GM12873 (cell line): ENCODE measurements around the gene PIGBOS1.

ENCODE experiments used
- CTCF ChIP-seq: IDR thresholded peaks from 2 replicates; pipeline ENCODE4 v1.5.1; 2012; ENCODE audit warnings: low read depth, mild to moderate bottlenecking, moderate library complexity, low read length, control low read depth; ENCODE audit not compliant: insufficient read depth; ENCODE audit errors: missing control alignments

PIGBOS1 gene

DNA sequence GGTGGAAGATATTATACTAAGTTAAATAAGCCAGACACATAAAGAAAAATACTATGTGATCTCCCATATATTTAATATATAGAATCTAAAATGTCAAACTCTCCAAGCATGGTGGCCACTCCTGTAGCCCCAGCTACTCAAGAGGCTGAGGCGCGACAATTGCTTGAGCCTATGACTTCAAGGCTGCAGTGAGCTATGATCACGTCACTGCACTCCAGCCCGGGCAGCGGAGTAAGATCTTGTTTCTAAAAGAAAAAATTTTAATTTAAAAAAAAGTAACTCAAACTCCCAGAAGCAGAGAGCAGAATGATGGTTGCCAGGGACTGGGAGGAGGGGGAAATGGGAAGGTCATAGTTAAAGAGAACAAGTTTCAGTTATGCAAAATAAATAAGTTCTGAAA is 42.6 kb downstream of the PIGBOS1 start:
- no peak for TF ChIP-seq CTCF

DNA sequence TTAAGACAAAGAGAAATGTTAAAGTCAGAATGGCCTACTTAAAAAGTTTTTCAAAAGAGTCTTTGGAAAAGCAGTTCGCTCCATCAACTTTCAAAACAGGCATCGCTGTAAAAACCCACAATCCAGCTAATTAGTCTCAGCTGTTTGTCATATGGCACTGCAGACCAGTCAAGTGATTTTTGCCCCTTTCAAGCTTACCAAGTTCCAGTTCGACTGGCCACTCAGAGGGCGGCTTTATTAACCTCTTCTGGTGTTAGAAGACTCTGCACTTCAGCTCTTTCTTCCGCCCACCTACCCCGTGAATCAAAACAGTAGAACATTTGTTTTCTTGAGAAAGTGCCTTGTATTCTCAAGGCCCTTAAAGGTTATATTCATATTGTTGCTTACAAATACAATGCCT is 48.6 kb downstream of the PIGBOS1 start:
- TF ChIP-seq CTCF, result no peak

DNA sequence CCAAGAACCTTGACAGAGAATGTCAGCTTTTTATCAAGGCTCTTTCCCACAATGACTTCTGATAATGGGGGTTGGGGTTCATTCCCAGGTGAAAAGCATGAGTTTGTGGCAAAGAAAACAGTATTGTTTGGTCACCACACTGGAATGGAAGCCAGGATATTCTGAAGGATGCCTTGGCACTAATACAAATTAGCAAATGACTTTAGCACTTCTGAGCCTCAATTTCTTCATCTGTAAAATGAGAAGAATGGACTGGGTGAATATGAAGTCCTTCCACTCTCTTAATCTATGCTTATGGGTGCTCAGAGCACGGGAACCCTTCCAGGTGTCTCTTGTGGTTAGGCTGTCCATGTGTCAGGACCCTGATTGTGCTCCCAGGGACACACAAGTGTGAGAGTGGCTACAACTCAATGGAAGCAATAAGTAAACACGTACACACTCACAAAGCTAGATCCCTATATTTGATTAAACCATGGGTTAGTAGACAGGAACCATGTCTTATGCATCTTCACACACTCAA is 50.7 kb downstream of the PIGBOS1 start:
- no peak for TF ChIP-seq CTCF

- TF ChIP-seq CTCF, result no peak
Measured at GRCh38 chr15:55267401-55268175, 51.3 kb downstream of the PIGBOS1 start.
